ENCODE data around the gene ATP11A. TPM values are rescaled to one million over a fixed set of nuclear protein-coding genes. Genes with fewer than 3 reads are reported as not detected.

The ATP11A gene
- total RNA-seq, 1 donor from 2014 or later, result 102 TPM

Other genes with a start within 250 kb of the ATP11A start
- gene TUBGCP3, start 101.9 kb upstream of the ATP11A start, total RNA-seq, result 16.0 TPM

All from left ventricle myocardium superior (tissue), 1 donor.